GM23248 (cell line): Measurements from ENCODE around the gene SIGLEC15. TPM values are rescaled to one million over a fixed set of nuclear protein-coding genes. Genes with fewer than 3 reads are reported as not detected.

Experiments used
- DNase-seq: peaks from one replicate; pipeline ENCODE4 v3.0.0-alpha.2; 2015
- H2AFZ ChIP-seq: fragments of 200-600 bp; sonication (generic); 2 replicates; pipeline ENCODE4 v1.6.1; 2016; ENCODE audit warnings: antibody characterized with exemption
- H3F3A ChIP-seq: fragments of 200-600 bp; sonication (generic); 2 replicates; pipeline ENCODE4 v1.6.1; 2016; ENCODE audit warnings: mild to moderate bottlenecking, antibody characterized with exemption, mixed run types; ENCODE audit not compliant: insufficient read depth
- H3K27ac ChIP-seq: fragments of 200-600 bp; sonication (generic); 2 replicates; pipeline ENCODE4 v1.5.1; 2016; ENCODE audit warnings: mild to moderate bottlenecking
- H3K27me3 ChIP-seq: fragments of 200-600 bp; sonication (generic); replicated peaks from 2 replicates; pipeline ENCODE4 v1.6.1; 2016; ENCODE audit warnings: mild to moderate bottlenecking; ENCODE audit not compliant: insufficient read depth
- H3K36me3 ChIP-seq: fragments of 200-600 bp; sonication (generic); 2 replicates; pipeline ENCODE4 v1.6.1; 2016; ENCODE audit warnings: low read depth, mild to moderate bottlenecking
- H3K4me1 ChIP-seq: fragments of 200-600 bp; sonication (generic); 2 replicates; pipeline ENCODE4 v1.6.1; 2016; ENCODE audit warnings: mild to moderate bottlenecking; ENCODE audit not compliant: insufficient read depth
- H3K4me2 ChIP-seq: fragments of 200-600 bp; sonication (generic); one replicate; pipeline ENCODE4 v1.6.1; 2016; ENCODE audit warnings: mild to moderate bottlenecking; ENCODE audit not compliant: unreplicated experiment
- H3K4me3 ChIP-seq: fragments of 200-600 bp; sonication (generic); 2 replicates; pipeline ENCODE4 v1.5.1; 2016; ENCODE audit warnings: mild to moderate bottlenecking
- H3K79me2 ChIP-seq: fragments of 200-600 bp; sonication (generic); 2 replicates; pipeline ENCODE4 v1.6.1; 2016; ENCODE audit warnings: mild to moderate bottlenecking; ENCODE audit not compliant: insufficient read depth
- H3K9ac ChIP-seq: fragments of 200-600 bp; sonication (generic); 2 replicates; pipeline ENCODE4 v1.6.1; 2016; ENCODE audit warnings: mild to moderate bottlenecking
- H3K9me2 ChIP-seq: fragments of 200-600 bp; sonication (generic); 2 replicates; pipeline ENCODE4 v1.6.1; 2016; ENCODE audit warnings: mixed run types, mild to moderate bottlenecking, moderate library complexity; ENCODE audit not compliant: insufficient read depth
- H3K9me3 ChIP-seq: fragments of 200-600 bp; sonication (generic); one replicate; pipeline ENCODE4 v1.6.1; 2017; ENCODE audit warnings: low read depth
- H4K20me1 ChIP-seq: fragments of 200-600 bp; sonication (generic); 2 replicates; pipeline ENCODE4 v1.6.0; 2016; ENCODE audit not compliant: insufficient read depth
- EZH2 ChIP-seq: fragments of 200-600 bp; sonication (generic); IDR thresholded peaks from 2 replicates; pipeline ENCODE4 v1.6.1; 2018; ENCODE audit warnings: antibody characterized with exemption, mild to moderate bottlenecking; ENCODE audit not compliant: insufficient read depth, poor library complexity, severe bottlenecking
- EZH2phosphoT487 ChIP-seq: fragments of 200-600 bp; sonication (generic); IDR thresholded peaks from 2 replicates; pipeline ENCODE4 v1.6.1; 2018; ENCODE audit warnings: antibody characterized with exemption, moderate library complexity, mild to moderate bottlenecking, low read depth; ENCODE audit not compliant: insufficient read depth
- WGBS, 2 experiments: methylation state at CpG; one replicate each; pipeline ENCODE4 v1.1.6; 2015 to 2017; ENCODE audit warnings: low lambda C conversion rate in 2 of 2, low coverage in 1 of 2; ENCODE audit errors: missing lambda C conversion rate in 2 of 2; 5-methylcytosine and 5-hydroxymethylcytosine counted together
- in situ Hi-C: fragments of 300-500 bp; cut with MboI; formaldehyde crosslinking; loops from 2 replicates; pipeline ENCODE4 v1.15.0; 2020
- polyA plus RNA-seq: library from polyadenylated mRNA; unstranded; fragments of >200 nt; fragmentation: Nextera tagmentation; extraction: Ambion mirVana; gene quantifications from 2 replicates; pipeline ENCODE4 v1.2.1, GENCODE V29; 2016
- total RNA-seq: library from RNA; depleted of rRNA; stranded (reverse); fragments of >200 nt; shearing (Covaris generic); gene quantifications from 2 replicates; pipeline ENCODE4 v1.2.3, GENCODE V29; 2014

SIGLEC15 gene
- total and polyA plus RNA-seq, 2 experiments from 2014 or later = 0.22 to 0.69 TPM

- Histone ChIP-seq H3F3A (peaks cover 36% of the 10 kb centered on the region), H4K20me1 (no peaks in the 10 kb centered on the region), H3K4me2 (no peak overlapping the region), H3K27me3 (no peaks in the 10 kb centered on the region), H2AFZ (no peak overlapping the region), H3K4me1 (no peaks in the 10 kb centered on the region), H3K9ac (no peak overlapping the region), H3K36me3 (peaks cover 71% of the 10 kb centered on the region), H3K4me3 (no peak overlapping the region), H3K9me2 (no peaks in the 10 kb centered on the region), H3K79me2 (peaks cover 19% of the 10 kb centered on the region; the same call in 1 of the 2 replicates), H3K27ac (no peak overlapping the region), H3K9me3 (no peaks in the 10 kb centered on the region)
- DNase-seq = peak; percentile 74
- TF ChIP-seq EZH2phosphoT487 (no peak), EZH2 (no peak)
- in situ Hi-C loops = loop anchor here (10.0 kb wide), 1 partner anchor 185 kb away; no protein-coding TSS in a partner anchor
- 42 to 43% methylated on average over 17 of the region's 17 CpGs for WGBS, 2 experiments
These were observed 54.5 kb downstream of the SIGLEC15 start for GRCh38 chr18:45879681-45880655.

GRCh38 chr18:45880876-45881558, 55.5 kb downstream of the SIGLEC15 start:
- H3K9me2 ChIP-seq = no peaks in the 10 kb centered on the region
- 80 to 96% methylated on average over 3 of the region's 3 CpGs for WGBS, 2 experiments
- peaks cover 24% of the 10 kb centered on the region; the same call in 1 of the 2 replicates for H3K79me2 ChIP-seq
- no peaks in the 10 kb centered on the region for H3K4me1 ChIP-seq
- DNase-seq = no peak
- no peak overlapping the region for H3K9ac ChIP-seq
- no peak overlapping the region for H3K4me3 ChIP-seq
- H3F3A ChIP-seq = peaks cover 30% of the 10 kb centered on the region
- TF ChIP-seq EZH2phosphoT487 (no peak), EZH2 (no peak)
- peaks cover 71% of the 10 kb centered on the region for H3K36me3 ChIP-seq
- no peaks in the 10 kb centered on the region for H3K9me3 ChIP-seq
- H3K4me2 ChIP-seq = no peak overlapping the region
- no peaks in the 10 kb centered on the region for H4K20me1 ChIP-seq
- H3K27ac ChIP-seq = no peak overlapping the region
- H3K27me3 ChIP-seq = no peaks in the 10 kb centered on the region
- no peak overlapping the region for H2AFZ ChIP-seq
- in situ Hi-C loops = no loop called here

- Histone ChIP-seq H3K4me2 (no peak overlapping the region), H3K4me3 (no peak overlapping the region), H3K36me3 (peaks cover 90% of the 10 kb centered on the region), H3K9ac (no peak overlapping the region), H3K9me3 (no peaks in the 10 kb centered on the region), H3K79me2 (peaks cover 56% of the 10 kb centered on the region), H4K20me1 (no peaks in the 10 kb centered on the region; the same call in 1 of the 2 replicates), H3K4me1 (no peaks in the 10 kb centered on the region), H3K9me2 (no peaks in the 10 kb centered on the region), H3K27me3 (no peaks in the 10 kb centered on the region), H3F3A (peaks cover 3% of the 10 kb centered on the region; the same call in 1 of the 2 replicates), H2AFZ (no peak overlapping the region), H3K27ac (no peak overlapping the region)
- TF ChIP-seq EZH2phosphoT487 (no peak), EZH2 (no peak)
- no peak for DNase-seq
- in situ Hi-C loops = no loop called here
- WGBS, 2 experiments = 98 to 100% methylated on average over 5 of the region's 5 CpGs
These were observed 62.1 kb downstream of the SIGLEC15 start for GRCh38 chr18:45887585-45887984.

GRCh38 chr18:45889419-45890064, 64.1 kb downstream of the SIGLEC15 start:
- WGBS, 2 experiments = 98 to 100% methylated on average over 3 of the region's 3 CpGs
- no peak overlapping the region for H2AFZ ChIP-seq
- no peaks in the 10 kb centered on the region for H3K4me1 ChIP-seq
- peaks cover 83% of the 10 kb centered on the region for H3K36me3 ChIP-seq
- no peak overlapping the region for H3K4me2 ChIP-seq
- no peak overlapping the region for H3K27ac ChIP-seq
- no peak for DNase-seq
- H3K27me3 ChIP-seq = no peaks in the 10 kb centered on the region
- H4K20me1 ChIP-seq = no peaks in the 10 kb centered on the region; the same call in 1 of the 2 replicates
- H3F3A ChIP-seq = peaks cover 3% of the 10 kb centered on the region; the same call in 1 of the 2 replicates
- no peak overlapping the region for H3K9ac ChIP-seq
- H3K9me3 ChIP-seq = no peaks in the 10 kb centered on the region
- in situ Hi-C loops = no loop called here
- no peaks in the 10 kb centered on the region for H3K9me2 ChIP-seq
- no peak overlapping the region for H3K4me3 ChIP-seq
- no peak for TF ChIP-seq EZH2
- no peak for TF ChIP-seq EZH2phosphoT487
- peaks cover 62% of the 10 kb centered on the region for H3K79me2 ChIP-seq
